NCI-H748 treated with DMSO at 0.1 percent for 48 hours (cell line): ENCODE measurements around the gene ZNF780A.
"Not testable (repeated sequence)": the region's sequence is repeated elsewhere in the genome, so short reads cannot be mapped to it uniquely, and the experiment has no call there.

Experiments used
- DNase-seq: peaks from one replicate; lab custom pipeline; 2025; lab: John Stamatoyannopoulos, UW

Gene ZNF780A

DNA sequence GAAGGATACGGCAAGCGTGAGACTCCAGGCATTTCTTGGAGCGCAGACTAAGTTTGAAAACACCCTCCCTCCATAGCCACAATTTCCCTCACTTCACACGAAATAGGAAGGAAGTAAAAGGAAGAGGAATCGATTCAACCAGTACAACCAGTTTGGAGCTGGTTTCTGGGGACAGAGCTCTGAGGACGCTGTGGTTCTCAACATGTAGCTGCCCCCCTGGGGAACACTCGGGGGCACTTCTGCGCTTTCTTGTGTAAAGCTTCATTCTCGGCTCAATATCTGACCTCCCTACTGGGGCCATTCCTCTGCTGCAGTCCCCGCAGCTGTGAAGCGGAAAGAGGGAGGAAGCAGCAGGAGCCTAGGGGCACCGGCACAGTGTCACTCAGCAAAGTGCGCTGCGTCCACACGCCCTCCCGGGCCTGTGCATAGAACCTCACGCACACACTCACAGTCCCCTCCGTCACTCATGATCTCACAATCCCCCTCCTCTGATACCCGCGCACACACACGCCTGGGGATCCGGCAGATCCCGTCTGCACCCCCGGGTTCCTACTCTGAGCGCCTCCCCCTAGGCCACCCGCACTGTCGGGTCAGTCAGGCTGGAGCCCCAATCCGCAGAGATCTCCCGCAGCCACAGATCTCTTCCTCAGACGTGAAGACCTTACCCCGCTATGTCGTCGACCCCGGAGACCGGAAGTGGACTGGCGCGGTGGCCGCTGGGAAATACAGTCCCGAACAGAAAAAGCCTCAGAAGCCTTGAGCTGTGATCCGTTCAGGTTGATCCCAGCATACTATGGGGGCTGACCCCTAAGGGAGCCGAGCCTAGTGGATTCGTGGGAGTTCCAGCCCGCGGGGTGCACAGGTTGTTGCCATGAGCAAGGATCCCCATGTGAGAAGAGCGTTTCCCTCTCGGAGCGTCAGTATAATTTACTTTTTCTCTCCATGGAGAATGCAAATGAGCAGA, at the start of gene ZNF780A:
TSS of gene ZNF780A (minus strand) at position 703 of the 964 bp plus-strand sequence. CDS start 6,190 bp downstream, outside the sequence.
- peak; percentile 70 for DNase-seq

GRCh38 chr19:40139533-40140287, 49.0 kb upstream of the ZNF780A start:
- peak; percentile 33 for DNase-seq

GRCh38 chr19:40136818-40137217, 46.1 kb upstream of the ZNF780A start:
- DNase-seq: no peak

GRCh38 chr19:40134866-40135265, 44.1 kb upstream of the ZNF780A start:
- no peak for DNase-seq

GRCh38 chr19:40133491-40133890, 42.7 kb upstream of the ZNF780A start:
- no peak for DNase-seq

GRCh38 chr19:40130013-40130412, 39.3 kb upstream of the ZNF780A start:
- no peak for DNase-seq

- no peak for DNase-seq
Measured at GRCh38 chr19:40129425-40129824, 38.7 kb upstream of the ZNF780A start.

GRCh38 chr19:40128991-40129390, 38.2 kb upstream of the ZNF780A start:
- no peak for DNase-seq

GRCh38 chr19:40119380-40119779, 28.6 kb upstream of the ZNF780A start:
- DNase-seq: no peak

- not testable (repeated sequence) for DNase-seq
Measured at GRCh38 chr19:40118638-40119037, 27.9 kb upstream of the ZNF780A start.

GRCh38 chr19:40116075-40116474, 25.3 kb upstream of the ZNF780A start:
- no peak for DNase-seq

- not testable (repeated sequence) for DNase-seq
Measured at GRCh38 chr19:40114119-40114518, 23.4 kb upstream of the ZNF780A start.

GRCh38 chr19:40112271-40112670, 21.5 kb upstream of the ZNF780A start:
- DNase-seq: not testable (repeated sequence)

GRCh38 chr19:40110570-40110969, 19.8 kb upstream of the ZNF780A start:
- no peak for DNase-seq

DNA sequence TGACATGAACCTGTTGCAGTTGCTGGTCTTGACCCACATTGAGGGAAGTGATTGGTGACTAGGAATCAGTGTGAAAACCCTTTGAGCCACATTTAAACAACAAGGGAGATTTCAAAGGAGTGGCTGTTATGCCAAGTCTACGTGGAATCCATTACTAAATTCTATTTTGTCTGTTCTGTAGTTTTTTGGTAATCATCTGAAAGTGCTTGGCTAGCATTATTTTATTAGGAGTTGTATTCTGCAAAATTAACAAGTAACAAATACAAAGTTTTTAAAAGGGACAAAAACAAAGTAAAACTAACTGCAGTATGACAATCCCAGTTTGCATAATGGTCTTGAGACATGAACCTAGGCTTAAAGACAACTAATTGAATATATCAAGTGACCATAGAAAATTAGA, 14.0 kb upstream of the ZNF780A start:
- DNase-seq: no peak

DNA sequence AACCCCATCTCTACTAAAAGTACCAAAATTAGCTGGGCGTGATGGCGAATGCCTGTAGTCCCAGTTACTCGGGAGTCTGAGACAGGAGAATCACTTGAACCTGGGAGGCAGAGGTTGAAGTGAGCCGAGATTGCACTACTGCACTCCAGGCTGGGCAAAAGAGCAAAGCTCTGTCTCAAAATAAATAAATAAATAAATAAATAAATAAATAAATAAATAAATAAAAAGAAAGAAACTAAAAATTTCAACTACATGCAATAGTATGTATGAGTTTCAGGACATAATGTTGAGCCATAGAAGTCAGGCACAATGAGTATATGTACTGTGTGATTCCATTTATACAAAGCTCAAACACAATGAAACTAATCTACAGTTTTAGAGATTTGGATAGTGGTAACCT, 12.9 kb upstream of the ZNF780A start:
- no peak for DNase-seq

- no peak for DNase-seq
Measured at GRCh38 chr19:40101813-40102212, 11.1 kb upstream of the ZNF780A start.

- no peak for DNase-seq
Measured at GRCh38 chr19:40093416-40093815, 2.7 kb upstream of the ZNF780A start.

GRCh38 chr19:40091205-40092129, 724 bp upstream of the ZNF780A start:
- no peak for DNase-seq

DNA sequence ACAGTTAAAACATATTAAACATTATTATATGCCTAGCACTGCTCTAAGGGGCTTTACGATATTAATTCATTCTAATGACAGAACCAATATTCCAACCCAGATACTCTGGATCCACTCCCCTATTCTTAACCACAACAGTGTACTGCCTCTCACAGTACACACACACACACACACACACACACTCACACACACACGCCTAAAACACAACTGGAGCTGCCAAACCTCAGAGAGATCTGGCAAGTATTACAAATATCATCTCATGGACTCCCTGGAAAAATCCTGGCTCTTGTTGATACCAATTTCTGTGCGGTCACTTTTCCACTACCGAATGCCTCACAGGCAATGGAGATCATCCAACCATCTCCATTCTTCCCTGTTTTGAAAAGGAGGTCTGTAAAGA, 1.3 kb downstream of the ZNF780A start:
- no peak for DNase-seq

DNA sequence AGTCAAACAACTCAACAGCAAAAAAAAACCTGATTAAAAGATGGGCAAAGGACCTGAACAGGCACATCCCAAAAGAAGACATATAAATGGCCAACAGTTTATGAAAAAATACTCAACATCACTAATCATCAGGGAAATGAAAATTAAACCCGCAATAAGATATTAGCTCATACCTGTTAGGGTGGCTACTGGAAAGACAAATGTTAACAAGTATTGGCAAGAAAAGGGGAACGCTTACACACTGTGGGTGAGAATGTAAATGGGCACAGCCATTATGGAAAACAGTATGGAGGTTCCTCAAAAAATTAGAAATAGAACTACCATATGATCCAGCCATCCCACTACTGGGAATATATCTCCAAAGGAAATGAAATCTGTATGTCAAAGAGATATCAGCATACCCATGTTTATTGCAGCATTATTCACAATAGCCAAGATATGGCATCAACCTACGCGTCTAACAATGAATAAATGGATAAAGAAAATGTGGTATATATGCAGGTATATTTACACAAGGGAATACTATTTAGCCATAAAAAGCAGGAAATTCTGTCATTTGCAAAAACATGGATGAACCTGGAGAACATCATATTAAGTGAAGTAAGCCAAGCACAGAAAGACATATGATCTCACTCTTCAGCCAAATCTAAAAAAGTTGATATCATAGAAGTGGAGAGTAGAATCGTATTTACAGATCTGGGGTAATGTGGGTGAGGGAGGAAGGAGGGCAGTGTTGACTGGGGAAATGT, 2.3 kb downstream of the ZNF780A start:
- DNase-seq: no peak
